Stimulated activated CD4-positive, alpha-beta T cell treated with anti-CD3 and anti-CD28 coated beads, Interleukin-1b, Interleukin-23, amount 100 ng/mL, for 4 hours (primary cell): Measurements from ENCODE around the gene RASAL2.

Experiments
- DNase-seq, 2 donors: peaks; one replicate each; pipeline ENCODE4 v3.0.0-alpha.2; 2020; ENCODE audit warnings: low read depth in 2 of 2

Gene RASAL2

DNA sequence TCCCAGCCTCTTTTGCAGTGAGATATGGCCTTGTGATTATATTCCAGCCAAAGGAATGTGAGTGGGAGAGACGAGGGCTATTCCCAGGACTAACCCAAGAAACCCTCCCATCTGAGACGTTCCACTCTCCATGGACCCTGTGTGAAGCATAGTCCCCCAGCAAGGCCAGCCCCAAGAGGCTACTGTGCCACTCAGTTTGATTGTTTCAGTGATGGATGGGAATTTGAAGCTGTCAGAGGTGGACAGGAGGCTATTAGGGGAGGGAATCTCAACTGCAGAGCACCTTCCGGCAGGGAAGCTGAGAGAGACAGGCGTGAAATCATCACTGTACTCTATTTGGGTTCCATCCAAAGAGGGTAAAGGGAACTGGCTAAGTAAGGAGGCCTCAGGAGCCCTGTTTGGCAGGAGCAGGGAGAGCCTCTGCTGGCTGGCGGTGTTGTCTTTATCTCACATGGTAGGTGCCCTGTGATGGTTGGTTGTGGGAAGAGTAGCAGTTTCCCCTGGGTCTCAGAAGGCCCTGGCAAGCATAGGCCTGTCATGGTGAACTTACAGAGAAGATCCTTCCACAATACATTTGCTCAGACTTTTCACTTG lies 415.6 kb downstream of the RASAL2 start:
- DNase-seq = no peak

GRCh38 chr1:178510155-178510554 lies 416.3 kb downstream of the RASAL2 start:
- no peak for DNase-seq

- DNase-seq = no peak
Observed at GRCh38 chr1:178512566-178513277, 418.8 kb downstream of the RASAL2 start, which contains the start of gene TEX35. TEX35 (plus strand) TSS chr1:178513109; CDS start chr1:178513189, 80 bp downstream.

- no peak for DNase-seq
Observed at GRCh38 chr1:178513278-178513983, 419.5 kb downstream of the RASAL2 start.

DNA sequence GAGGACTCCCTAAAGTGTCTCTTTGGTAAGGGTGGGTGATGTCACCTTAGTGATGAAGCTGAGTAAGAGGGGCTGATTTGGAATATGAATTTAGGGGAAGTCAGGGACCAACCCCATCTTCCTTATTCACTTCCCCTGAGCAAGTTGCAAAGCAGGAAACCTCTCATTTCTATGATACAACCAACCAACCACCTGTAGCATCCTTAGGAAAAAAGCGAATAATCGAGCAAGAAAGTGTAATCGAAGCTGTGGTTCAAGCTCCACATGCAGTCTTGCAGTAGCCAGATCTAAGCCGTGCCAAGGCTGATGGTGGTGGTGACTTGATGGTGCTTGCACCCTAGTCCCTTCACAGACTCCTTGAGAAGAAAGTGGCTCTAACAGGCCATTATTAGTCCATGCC lies 422.2 kb downstream of the RASAL2 start:
- DNase-seq = no peak

GRCh38 chr1:178518894-178519293 lies 425.0 kb downstream of the RASAL2 start:
- no peak for DNase-seq

DNA sequence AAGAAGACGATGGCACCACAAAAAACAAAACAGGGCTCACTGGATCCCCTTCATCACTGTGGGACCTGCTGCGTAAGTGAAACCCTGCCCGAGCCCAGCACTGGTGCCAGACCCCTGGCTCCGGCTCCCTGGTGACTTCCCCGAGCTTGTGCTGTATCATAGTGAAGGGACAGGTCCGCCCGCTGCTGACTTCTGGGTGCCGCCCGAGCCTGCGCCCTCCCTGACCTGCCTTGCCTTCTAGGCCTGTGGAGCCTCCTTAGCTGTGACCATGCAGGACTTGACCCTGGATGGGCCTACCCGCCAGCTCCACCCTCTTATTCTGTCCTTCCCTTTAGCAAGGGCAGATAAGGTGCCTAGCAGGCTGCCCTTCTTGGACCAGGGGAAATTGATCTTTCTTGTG lies 426.9 kb downstream of the RASAL2 start:
- no peak for DNase-seq

GRCh38 chr1:178521241-178521640 lies 427.3 kb downstream of the RASAL2 start:
- no peak for DNase-seq

DNA sequence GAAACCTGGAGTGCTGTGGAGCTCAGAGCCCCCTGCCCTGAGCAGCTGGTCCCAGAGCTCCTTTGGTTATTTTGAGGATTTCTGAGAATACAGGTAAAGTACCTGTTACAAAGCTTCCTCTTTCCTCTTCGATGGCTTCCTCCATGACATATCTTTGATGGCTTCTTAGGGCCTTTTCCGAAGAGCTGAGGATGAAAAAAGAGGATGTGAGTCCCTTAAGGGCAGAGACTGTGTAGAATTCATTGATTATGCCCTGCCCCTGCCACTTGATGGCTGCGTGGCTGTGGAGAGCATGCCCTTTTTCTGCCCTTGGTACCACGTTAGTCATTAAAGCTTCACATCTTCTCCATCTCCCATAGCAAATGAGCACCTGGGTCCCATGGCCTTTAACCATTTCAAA lies 433.2 kb downstream of the RASAL2 start:
- DNase-seq = no peak

GRCh38 chr1:178528228-178528952 lies 434.5 kb downstream of the RASAL2 start:
- DNase-seq = no peak

DNA sequence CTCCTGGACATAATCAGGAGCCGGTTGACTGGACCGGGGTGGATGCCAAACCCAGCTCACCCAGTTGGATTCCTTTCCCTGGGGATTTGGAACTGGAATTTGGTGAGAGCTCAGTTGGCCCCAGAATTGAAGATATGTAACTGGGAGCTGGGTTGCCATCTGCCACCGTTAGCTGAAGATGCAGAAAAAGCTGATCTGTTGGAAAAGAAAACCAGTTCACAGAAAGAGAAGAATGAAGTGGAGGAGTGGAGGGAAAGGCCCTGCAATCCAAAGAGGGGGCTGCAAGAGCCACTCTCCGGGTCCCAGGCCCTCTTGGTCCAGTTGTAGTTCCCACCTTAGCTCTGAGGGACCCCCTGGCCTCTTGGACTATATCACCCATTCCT lies 435.0 kb downstream of the RASAL2 start:
- DNase-seq = no peak

GRCh38 chr1:178529364-178530036 lies 435.6 kb downstream of the RASAL2 start:
- no peak for DNase-seq

GRCh38 chr1:178530037-178530402 lies 436.1 kb downstream of the RASAL2 start:
- no peak for DNase-seq

DNA sequence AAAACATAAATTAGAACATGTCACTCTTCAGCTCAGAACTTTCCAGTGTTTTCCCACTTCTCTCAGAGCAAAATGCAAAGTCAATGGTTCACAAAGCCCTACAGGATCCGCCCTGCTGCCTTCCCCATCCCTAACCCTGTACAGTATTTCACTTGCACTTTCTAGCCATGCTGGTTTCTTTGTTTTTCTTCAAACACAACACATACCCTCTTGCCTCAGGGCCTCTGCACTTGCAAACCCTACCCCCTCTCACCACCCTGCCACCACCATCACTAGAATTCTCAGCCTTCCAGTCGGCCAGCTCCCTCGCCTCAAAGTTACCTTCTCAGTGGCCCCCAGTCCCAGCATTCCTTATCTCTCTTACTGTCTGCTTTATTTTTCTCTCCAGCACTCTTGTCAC lies 436.6 kb downstream of the RASAL2 start:
- DNase-seq = no peak

DNA sequence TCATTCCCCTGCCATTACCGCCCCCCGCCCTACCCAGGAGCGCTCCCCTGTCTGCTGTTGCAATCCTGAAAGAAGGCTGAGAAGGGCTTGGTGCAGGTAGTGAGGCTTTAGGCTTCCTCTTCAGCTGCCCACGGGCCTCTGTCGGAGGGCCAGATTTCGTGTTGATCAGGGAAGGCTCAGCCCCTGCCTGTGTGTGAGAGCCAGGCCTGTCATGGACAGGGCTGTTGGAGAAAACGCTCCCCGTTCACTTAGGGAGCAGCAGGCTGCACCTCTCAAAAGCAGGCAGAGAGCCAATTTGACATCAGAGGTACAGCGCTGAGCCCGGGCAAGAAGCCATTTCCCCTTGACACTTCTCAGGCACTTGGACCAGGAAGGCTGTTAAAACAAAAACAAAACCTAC lies 438.0 kb downstream of the RASAL2 start:
- no peak for DNase-seq

DNA sequence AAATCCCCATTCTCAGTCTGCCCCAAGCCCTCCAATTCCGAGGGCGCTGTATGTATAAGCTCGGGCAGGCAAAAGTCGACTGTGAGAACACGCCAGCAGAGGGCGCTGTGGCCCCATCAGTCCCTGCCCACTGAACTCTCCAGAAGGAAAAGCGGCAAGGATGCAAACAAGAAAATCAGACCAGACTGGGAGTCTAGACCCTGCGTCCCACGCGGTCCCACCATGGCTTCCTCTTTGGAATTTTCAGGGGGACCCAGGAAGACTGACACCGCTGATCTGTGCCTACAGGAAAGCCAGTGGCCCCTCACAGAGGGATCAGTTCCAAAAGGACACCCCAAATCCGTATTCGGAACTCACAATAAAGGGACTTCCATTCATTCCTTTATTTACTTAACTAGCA lies 438.5 kb downstream of the RASAL2 start:
- peak; percentile 60 to 66 for DNase-seq

GRCh38 chr1:178533121-178533946 lies 439.4 kb downstream of the RASAL2 start:
- DNase-seq = no peak
